GM18502 (cell line): ENCODE data around the gene GSTM5.
"Not testable (repeated sequence)": the region's sequence is repeated elsewhere in the genome, so short reads cannot be mapped to it uniquely, and the experiment has no call there.

Experiments
- ATAC-seq: cut with Tn5 transposase; IDR thresholded peaks from one replicate; pipeline ENCODE4 v1.9.1; 2021; ENCODE audit warnings: mild to moderate bottlenecking; ENCODE audit not compliant: unreplicated experiment, poor library complexity

Gene GSTM5

GRCh38 chr1:109759513-109760334, 47.7 kb downstream of the GSTM5 start:
- ATAC-seq, result no peak

GRCh38 chr1:109760581-109761226, 48.7 kb downstream of the GSTM5 start:
- ATAC-seq, result no peak

- no peak for ATAC-seq
These were observed 49.4 kb downstream of the GSTM5 start for GRCh38 chr1:109761227-109762038.

GRCh38 chr1:109762039-109762585, 50.1 kb downstream of the GSTM5 start:
- no peak for ATAC-seq

- ATAC-seq, result no peak
These were observed 51.0 kb downstream of the GSTM5 start for GRCh38 chr1:109762821-109763645.

GRCh38 chr1:109763646-109764415, 51.8 kb downstream of the GSTM5 start, which contains the start of gene EPS8L3:
TSS of gene EPS8L3 (minus strand) at chr1:109763923. CDS start at chr1:109761749, 2,174 bp downstream.
- no peak for ATAC-seq

- no peak for ATAC-seq
These were observed 52.8 kb downstream of the GSTM5 start for GRCh38 chr1:109764561-109765482.

DNA sequence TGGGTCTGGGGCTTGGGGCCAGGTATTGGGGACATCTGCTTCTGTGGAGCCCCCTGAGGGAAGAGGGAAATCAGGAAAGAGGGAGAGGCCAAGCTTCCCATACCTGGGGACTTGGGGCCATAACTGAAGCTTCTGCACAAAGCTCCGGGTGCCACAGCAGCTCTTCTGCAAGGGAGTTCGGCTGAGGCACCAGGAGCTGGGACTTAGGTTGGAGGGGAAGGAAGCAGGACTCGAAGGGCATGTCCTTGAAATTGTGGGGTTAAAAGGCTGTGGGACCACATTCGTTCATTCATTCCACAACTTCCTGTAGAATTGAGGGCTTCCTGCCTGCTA, 53.4 kb downstream of the GSTM5 start:
- ATAC-seq, result no peak

DNA sequence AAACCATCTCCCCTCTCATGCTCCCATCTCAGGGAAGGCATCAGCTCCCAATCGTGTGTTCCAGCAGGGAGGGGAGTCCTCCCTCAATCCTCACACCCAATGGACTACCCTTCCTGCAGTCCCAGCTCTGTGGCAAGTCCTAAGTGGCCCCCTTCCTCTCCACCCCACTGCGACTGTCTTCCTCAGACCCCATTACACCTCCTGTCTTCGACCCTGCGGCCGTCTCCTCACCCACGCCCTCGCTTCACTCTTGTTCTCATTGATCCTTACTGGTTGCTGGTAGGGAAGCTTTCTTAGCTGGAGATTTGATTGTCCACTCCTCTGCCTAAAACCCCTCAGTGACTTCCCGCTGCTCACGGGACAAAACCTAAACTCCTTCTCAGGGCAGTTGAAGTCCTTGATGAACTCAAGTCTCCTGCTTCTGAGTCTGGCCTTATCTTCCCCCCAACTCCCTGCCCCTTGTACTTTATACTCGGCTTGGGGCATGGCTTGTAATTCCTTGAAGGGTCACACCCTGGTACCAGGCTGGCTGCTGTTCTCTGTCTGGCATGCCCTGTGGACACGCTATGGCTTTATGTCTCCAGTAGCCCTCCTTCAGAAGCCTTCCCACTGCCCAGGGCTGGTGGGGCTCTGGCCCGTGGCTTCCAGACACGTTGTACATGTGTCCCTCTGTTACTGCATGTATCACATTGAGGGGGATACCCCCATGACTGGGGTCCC, 54.0 kb downstream of the GSTM5 start:
- ATAC-seq, result no peak

GRCh38 chr1:109766991-109767636, 55.1 kb downstream of the GSTM5 start:
- ATAC-seq, result not testable (repeated sequence)
